Naive thymus-derived CD4-positive, alpha-beta T cell (primary cell): ENCODE measurements around the gene TBC1D10A. TPM values are rescaled to one million over a fixed set of nuclear protein-coding genes. Genes with fewer than 3 reads are reported as not detected.

Experiments used
- ATAC-seq: fragments of 150-1000 bp; cut with Tn5 transposase; 2 replicates; pipeline ENCODE4 v1.10.0; 2021; ENCODE audit warnings: mild to moderate bottlenecking, moderate library complexity
- CTCF ChIA-PET: fragments of 350-600 bp; sonication (Branson Sonifier 250); formaldehyde crosslinking; loops from one replicate; lab custom pipeline; 2021; ENCODE audit warnings: antibody characterized with exemption; lab: Charles Lee
- POLR2A ChIA-PET: fragments of 350-600 bp; sonication (Branson Sonifier 250); formaldehyde crosslinking; loops from one replicate; lab custom pipeline; 2021; ENCODE audit warnings: antibody characterized with exemption, inconsistent platforms; lab: Charles Lee
- DNase-seq, 9 donors: peaks; one replicate each; pipeline versions ENCODE4 v3.0.0 to v3.0.0-alpha.2; 2020 to 2022; ENCODE audit warnings: mixed read lengths in 1 of 9
- H3K27ac ChIP-seq: one replicate; pipeline ENCODE4 v1.7.0; 2013; ENCODE audit warnings: mild to moderate bottlenecking, low read depth, low read length, moderate library complexity
- H3K27me3 ChIP-seq, 2 donors: one replicate each; pipeline ENCODE4 v1.7.0; 2013; ENCODE audit warnings: low read length in 2 of 2, mild to moderate bottlenecking in 2 of 2, moderate library complexity in 2 of 2; ENCODE audit not compliant: control insufficient read depth in 2 of 2, insufficient read depth in 2 of 2
- H3K36me3 ChIP-seq, 3 experiments: 1 replicate in 2 of 3; 2 replicates in 1 of 3; pipeline ENCODE4 v1.7.0; 2013; ENCODE audit warnings: low read length in 3 of 3, mild to moderate bottlenecking in 3 of 3, moderate library complexity in 1 of 3; ENCODE audit not compliant: insufficient read depth in 3 of 3, control insufficient read depth in 2 of 3
- H3K4me1 ChIP-seq, 2 donors: one replicate each; pipeline ENCODE4 v1.7.0; 2013; ENCODE audit warnings: low read length in 2 of 2, mild to moderate bottlenecking in 2 of 2, moderate library complexity in 1 of 2; ENCODE audit not compliant: control insufficient read depth in 2 of 2, insufficient read depth in 2 of 2
- H3K4me3 ChIP-seq: 2 replicates; pipeline ENCODE4 v1.7.0; 2013; ENCODE audit warnings: mild to moderate bottlenecking, low read length
- H3K9me3 ChIP-seq, 3 experiments: 1 replicate in 2 of 3; 2 replicates in 1 of 3; pipeline ENCODE4 v1.7.0; 2013; ENCODE audit warnings: low read length in 3 of 3; ENCODE audit not compliant: control insufficient read depth in 2 of 3
- H3K27ac Mint-ChIP-seq, 9 donors: one replicate each; pipeline ENCODE4 v1.8.0; 2020 to 2022; ENCODE audit warnings: mixed read lengths in 9 of 9, mild to moderate bottlenecking in 8 of 9, moderate library complexity in 5 of 9, inconsistent platforms in 2 of 9
- H3K27me3 Mint-ChIP-seq, 5 donors: one replicate each; pipeline ENCODE4 v1.8.0; 2021 to 2022; ENCODE audit warnings: mixed read lengths in 5 of 5, mild to moderate bottlenecking in 1 of 5
- H3K36me3 Mint-ChIP-seq, 5 donors: one replicate each; pipeline ENCODE4 v1.8.0; 2020 to 2022; ENCODE audit warnings: mixed read lengths in 5 of 5, mild to moderate bottlenecking in 3 of 5, inconsistent platforms in 1 of 5
- H3K4me1 Mint-ChIP-seq, 7 donors: one replicate each; pipeline ENCODE4 v1.8.0; 2020 to 2022; ENCODE audit warnings: mixed read lengths in 7 of 7, mild to moderate bottlenecking in 3 of 7, inconsistent platforms in 1 of 7
- H3K4me3 Mint-ChIP-seq, 10 donors: one replicate each; pipeline ENCODE4 v1.8.0; 2020 to 2022; ENCODE audit warnings: mild to moderate bottlenecking in 10 of 10, mixed read lengths in 10 of 10, moderate library complexity in 6 of 10, inconsistent platforms in 2 of 10
- H3K9me3 Mint-ChIP-seq, 11 donors: one replicate each; pipeline ENCODE4 v1.8.0; 2020 to 2022; ENCODE audit warnings: mixed read lengths in 11 of 11, mild to moderate bottlenecking in 4 of 11, inconsistent platforms in 1 of 11, moderate library complexity in 1 of 11
- intact Hi-C, 2 donors: fragments of 100-400 bp; cut with micrococcal nuclease; formaldehyde crosslinking; loops; one replicate each; pipeline ENCODE4 v1.15.1; 2023
- polyA plus RNA-seq, 2 donors: library from polyadenylated mRNA; unstranded; fragments of 300-500 nt; fragmentation: Illumina TruSeq; gene quantifications; one replicate each; pipeline ENCODE4 v1.2.3, GENCODE V29; 2021
- total RNA-seq, 6 experiments: library from RNA in 5 of 6; stranded (reverse) in 5 of 6; gene quantifications; 1 replicate in 5 of 6; 2 replicates in 1 of 6; pipeline ENCODE4 v1.2.3 and lab custom pipeline; 2021 to 2026

The TBC1D10A gene
- total and polyA plus RNA-seq, 7 experiments from 2014 or later: 47.2 to 84.7 (median 70.9) TPM

DNA sequence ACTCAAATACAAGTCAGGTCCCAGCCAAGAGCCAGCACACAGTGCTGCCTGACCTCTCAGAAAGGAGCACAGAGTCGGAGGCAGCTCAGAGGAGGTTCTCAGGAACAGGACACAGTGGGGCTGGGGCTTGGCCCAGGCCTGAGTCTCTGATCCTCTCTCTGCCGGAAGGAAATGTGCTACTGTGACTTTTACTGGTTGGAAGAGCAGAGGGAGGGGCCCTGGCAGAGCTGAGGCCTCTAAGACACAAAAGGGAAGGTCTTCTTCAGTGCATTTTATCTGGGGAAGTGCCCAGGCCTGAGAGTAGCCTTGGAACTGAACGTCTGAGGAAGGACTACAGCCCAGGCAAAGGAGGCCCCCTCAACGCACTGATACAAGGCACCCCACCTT lies 21.2 kb downstream of the TBC1D10A start:
- H3K9me3 Mint-ChIP-seq: peaks cover 0 to 1% (median 0%) of the 10 kb centered on the region in 11 donors

DNA sequence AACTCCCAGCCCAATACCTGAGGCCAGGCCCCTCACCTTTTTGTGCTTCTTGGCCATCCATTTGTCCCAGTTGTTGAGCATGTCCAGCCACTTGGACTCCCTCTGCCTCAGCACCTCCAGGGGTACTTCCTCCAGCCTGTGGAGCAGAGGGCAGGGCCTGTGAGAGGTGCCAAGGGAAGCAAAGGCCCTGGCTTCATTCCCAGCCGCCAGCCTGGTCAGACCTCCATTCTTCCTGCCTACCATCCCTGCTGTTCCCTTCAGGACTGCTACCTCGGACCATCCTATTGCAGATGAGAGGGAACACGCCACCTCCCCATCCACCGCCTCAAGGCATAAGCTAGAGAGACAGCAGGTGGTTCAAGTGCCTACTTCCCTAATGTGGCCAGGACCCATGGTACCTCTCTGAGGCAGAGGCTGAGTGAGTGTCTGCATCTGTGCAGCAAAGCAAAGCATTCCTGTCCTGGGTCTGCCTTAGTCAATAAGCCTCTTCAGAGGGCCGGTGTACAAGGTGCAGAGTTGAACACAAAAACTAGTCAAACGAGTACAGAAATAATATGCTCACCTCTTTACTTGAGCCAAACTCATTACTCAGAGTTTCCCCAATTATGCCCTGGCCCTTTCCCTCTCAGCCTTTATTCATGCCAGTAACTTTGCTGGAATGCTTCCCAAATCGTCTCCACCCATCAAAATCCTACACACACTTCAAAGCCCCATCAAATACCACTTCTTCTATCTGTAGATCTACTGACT lies 22.1 kb downstream of the TBC1D10A start:
- H3K4me3 Mint-ChIP-seq: peak overlapping the region; percentile 69 to 97 (median 84)
- DNase-seq: no peak
- peaks cover 74 to 99% (median 86%) of the 10 kb centered on the region in 7 donors for H3K4me1 Mint-ChIP-seq
- peaks cover 0 to 25% (median 0%) of the 10 kb centered on the region in 3 experiments for H3K36me3 ChIP-seq
- no peaks in the 10 kb centered on the region for H3K27me3 Mint-ChIP-seq
- H3K4me1 ChIP-seq: peaks cover 87 to 96% of the 10 kb centered on the region in 2 donors
- H3K27ac ChIP-seq: peak overlapping the region; percentile 75
- peaks cover 0 to 1% (median 0%) of the 10 kb centered on the region in 11 donors for H3K9me3 Mint-ChIP-seq
- peak overlapping the region; percentile 87 to 99 (median 97) for H3K27ac Mint-ChIP-seq
- peaks cover 7 to 35% (median 26%) of the 10 kb centered on the region in 5 donors for H3K36me3 Mint-ChIP-seq
- ChIA-PET CTCF (interaction anchor here (0.6 to 7.4 kb wide), 8 partner anchors 9 to 86 kb away, joined by 3 to 48 read pairs (median 4); partner anchors contain the start of genes CASTOR1 and RNF215), POLR2A (interaction anchor here (0.9 to 48.9 kb wide), 7 partner anchors 3 to 1447 kb away, joined by 3 to 1265 read pairs (median 4); partner anchors contain the start of genes CASTOR1, CCDC157, SF3A1 and TBC1D10A)
- peak overlapping the region; percentile 51 for H3K4me3 ChIP-seq
- no peak for ATAC-seq
- H3K27me3 ChIP-seq: no peaks in the 10 kb centered on the region
- intact Hi-C loops: loop anchor here (1.0 to 5.0 kb wide), 5 partner anchors 8 to 288 kb away; partner anchors contain the start of genes CASTOR1 (in 1 of the 2), PES1 (in 1 of the 2) and SF3A1 (in 1 of the 2)
- no peaks in the 10 kb centered on the region for H3K9me3 ChIP-seq

More for the DNA sequence above, 21.2 kb downstream of the TBC1D10A start:
- Mint-ChIP-seq H3K4me3 (peak overlapping the region; percentile 69 to 97 (median 84)), H3K27me3 (no peaks in the 10 kb centered on the region), H3K4me1 (peaks cover 82 to 100% (median 93%) of the 10 kb centered on the region in 7 donors), H3K27ac (peak overlapping the region; percentile 87 to 99 (median 97)), H3K36me3 (peaks cover 7 to 36% (median 27%) of the 10 kb centered on the region in 5 donors)
- intact Hi-C loops: loop anchor here (1.0 to 5.0 kb wide), 5 partner anchors 9 to 287 kb away; partner anchors contain the start of genes CASTOR1 (in 1 of the 2), PES1 (in 1 of the 2) and SF3A1 (in 1 of the 2)
- DNase-seq: peak in 8 of 9 donors; percentile 56 to 75 (median 68)
- Histone ChIP-seq H3K27ac (peak overlapping the region; percentile 75), H3K9me3 (no peaks in the 10 kb centered on the region), H3K4me1 (peaks cover 96 to 98% of the 10 kb centered on the region in 2 donors), H3K4me3 (peak overlapping the region; percentile 51), H3K36me3 (peaks cover 0 to 18% (median 0%) of the 10 kb centered on the region in 3 experiments), H3K27me3 (no peaks in the 10 kb centered on the region)
- ChIA-PET CTCF (interaction anchor here (0.6 to 1.3 kb wide), 3 partner anchors 16 to 51 kb away, joined by 3 to 5 read pairs (median 3); partner anchors contain the start of genes CASTOR1, CCDC157 and SF3A1), POLR2A (interaction anchor here (1.0 to 48.9 kb wide), 8 partner anchors 4 to 1447 kb away, joined by 3 to 1265 read pairs (median 4); partner anchors contain the start of genes CASTOR1, CCDC157, PIK3IP1 and SF3A1)
- ATAC-seq: peak; percentile 67

DNA sequence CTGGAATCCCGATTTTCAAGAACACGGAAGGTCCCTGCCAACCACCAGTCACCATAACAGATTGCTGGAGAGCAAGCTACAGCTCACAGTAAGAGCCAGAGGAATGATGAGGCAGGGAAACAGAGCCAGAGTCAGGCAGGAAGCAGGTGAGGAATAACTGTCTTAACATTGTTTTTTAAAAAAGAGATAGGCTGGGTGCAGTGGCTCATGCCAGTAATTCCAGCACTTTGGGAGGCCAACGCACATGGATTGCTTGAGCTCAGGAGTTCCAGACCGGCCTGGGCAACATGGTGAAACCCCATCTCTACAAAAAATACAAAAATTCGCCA lies 24.0 kb downstream of the TBC1D10A start:
- Mint-ChIP-seq H3K4me1 (peaks cover 74 to 98% (median 89%) of the 10 kb centered on the region in 7 donors), H3K36me3 (peaks cover 7 to 41% (median 31%) of the 10 kb centered on the region in 5 donors), H3K27me3 (no peaks in the 10 kb centered on the region), H3K27ac (peak overlapping the region; percentile 87 to 99 (median 97)), H3K9me3 (no peaks in the 10 kb centered on the region), H3K4me3 (peak overlapping the region; percentile 53 to 97 (median 74))
- ATAC-seq (no peak), DNase-seq (no peak)
- H3K4me1 ChIP-seq: peaks cover 68 to 96% of the 10 kb centered on the region in 2 donors
- ChIA-PET CTCF (interaction anchor here (0.9 to 7.4 kb wide), 2 partner anchors 13 to 41 kb away, joined by 3 to 48 read pairs; partner anchors contain the start of gene CASTOR1), POLR2A (interaction anchor here (0.7 to 48.9 kb wide), 6 partner anchors 2 to 195 kb away, joined by 3 to 1265 read pairs (median 34); partner anchors contain the start of genes CASTOR1, CCDC157, SF3A1 and TBC1D10A)
- peaks cover 0 to 38% (median 7%) of the 10 kb centered on the region in 3 experiments for H3K36me3 ChIP-seq
- H3K4me3 ChIP-seq: peak overlapping the region; percentile 23
- peak overlapping the region; percentile 75 for H3K27ac ChIP-seq
- intact Hi-C loops: no loop called here
- H3K27me3 ChIP-seq: no peaks in the 10 kb centered on the region
- H3K9me3 ChIP-seq: no peaks in the 10 kb centered on the region

DNA sequence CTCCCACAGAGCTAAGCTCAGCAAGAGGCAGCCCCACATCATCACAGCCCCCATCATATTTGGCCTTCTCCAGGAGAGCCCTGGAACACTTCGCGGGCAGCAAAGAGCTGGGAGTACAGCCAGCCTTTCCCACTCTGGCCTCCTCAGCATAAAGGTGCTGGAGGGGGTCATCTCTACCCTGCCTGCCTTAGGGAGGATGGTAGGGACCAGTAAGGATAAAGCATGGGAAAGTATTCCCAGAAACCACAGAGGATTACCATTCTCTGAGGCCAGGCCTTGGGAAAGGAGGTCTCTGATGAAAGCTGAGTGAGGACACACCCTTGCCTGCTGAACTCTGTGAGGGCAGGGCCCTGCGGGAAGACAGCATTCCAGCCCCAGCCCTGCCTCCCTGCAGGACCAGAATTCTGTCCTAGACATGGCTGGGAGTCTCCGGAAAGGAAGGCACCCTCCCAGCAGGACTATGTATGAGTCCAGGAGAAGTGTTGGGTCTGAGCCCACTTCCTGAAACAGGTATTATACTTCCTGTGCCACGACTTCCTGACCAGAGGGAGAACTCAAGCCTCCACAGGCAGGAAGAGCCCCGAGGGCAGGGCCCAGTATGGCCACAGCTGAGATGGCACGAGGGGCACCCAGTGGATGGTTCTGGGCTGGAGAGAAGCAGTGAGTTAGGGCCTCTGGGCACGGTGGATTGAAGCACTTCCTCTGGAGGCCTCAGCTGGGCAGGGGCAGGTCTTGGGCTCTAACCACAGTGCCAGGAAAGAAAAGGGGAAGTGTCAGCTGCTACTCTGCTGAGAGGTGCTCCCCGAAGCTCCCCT lies 24.5 kb downstream of the TBC1D10A start:
- Mint-ChIP-seq H3K27me3 (no peaks in the 10 kb centered on the region), H3K27ac (peak overlapping the region; percentile 87 to 99 (median 97)), H3K4me3 (peak overlapping the region; percentile 53 to 97 (median 76)), H3K4me1 (peaks cover 74 to 98% (median 90%) of the 10 kb centered on the region in 7 donors), H3K9me3 (no peaks in the 10 kb centered on the region), H3K36me3 (peaks cover 7 to 44% (median 32%) of the 10 kb centered on the region in 5 donors)
- peaks cover 0 to 38% (median 7%) of the 10 kb centered on the region in 3 experiments for H3K36me3 ChIP-seq
- ATAC-seq (peak; percentile 36), DNase-seq (no peak)
- peak overlapping the region; percentile 23 for H3K4me3 ChIP-seq
- POLR2A ChIA-PET: interaction anchor here (0.6 to 48.9 kb wide), 8 partner anchors 1 to 194 kb away, joined by 3 to 1265 read pairs (median 4); partner anchors contain the start of genes CASTOR1, CCDC157, SF3A1 and TBC1D10A
- intact Hi-C loops: no loop called here
- peaks cover 62 to 96% of the 10 kb centered on the region in 2 donors for H3K4me1 ChIP-seq
- peak overlapping the region; percentile 75 for H3K27ac ChIP-seq
- no peaks in the 10 kb centered on the region for H3K27me3 ChIP-seq
- no peaks in the 10 kb centered on the region for H3K9me3 ChIP-seq
- CTCF ChIA-PET: interaction anchor here (1.2 to 7.4 kb wide), 3 partner anchors 13 to 47 kb away, joined by 3 to 48 read pairs (median 4); partner anchors contain the start of genes CASTOR1 and TBC1D10A

DNA sequence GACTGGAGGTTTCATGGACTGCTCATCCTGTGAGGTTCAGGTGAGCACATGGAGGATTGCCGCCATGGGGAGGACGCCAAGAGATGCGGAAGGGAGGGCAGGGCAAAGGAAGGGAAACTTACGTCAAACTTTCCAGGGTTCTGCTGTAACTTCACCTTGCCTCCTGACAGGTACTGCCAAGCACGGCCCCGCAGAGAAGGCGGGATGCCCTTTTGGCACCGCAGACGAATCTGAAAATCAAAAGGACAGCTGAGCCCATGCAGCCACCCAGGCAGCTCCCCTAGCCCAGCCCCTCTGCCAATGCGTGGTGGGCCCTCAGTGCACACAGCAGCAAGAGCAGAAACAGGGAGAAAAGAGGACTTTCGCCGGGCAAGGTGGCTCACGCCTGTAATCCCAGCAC lies 27.4 kb downstream of the TBC1D10A start:
- peak overlapping the region in 5 of 10 donors; percentile 10 to 80 (median 56) for H3K4me3 Mint-ChIP-seq
- H3K36me3 Mint-ChIP-seq: peaks cover 7 to 48% (median 37%) of the 10 kb centered on the region in 5 donors
- H3K4me1 Mint-ChIP-seq: peaks cover 58 to 100% (median 88%) of the 10 kb centered on the region in 7 donors
- intact Hi-C loops: no loop called here
- Histone ChIP-seq H3K27ac (peak overlapping the region; percentile 77), H3K4me1 (peaks cover 38 to 94% of the 10 kb centered on the region in 2 donors), H3K4me3 (no peak overlapping the region), H3K36me3 (peaks cover 0 to 55% (median 7%) of the 10 kb centered on the region in 3 experiments), H3K27me3 (no peaks in the 10 kb centered on the region), H3K9me3 (no peaks in the 10 kb centered on the region)
- H3K9me3 Mint-ChIP-seq: no peaks in the 10 kb centered on the region
- DNase-seq (no peak), ATAC-seq (no peak)
- H3K27me3 Mint-ChIP-seq: no peaks in the 10 kb centered on the region
- H3K27ac Mint-ChIP-seq: peak overlapping the region in 8 of 9 donors; percentile 92 to 98 (median 98)
- ChIA-PET CTCF (interaction anchor here (1.3 to 7.4 kb wide), 2 partner anchors 10 to 88 kb away, joined by 6 to 48 read pairs; partner anchors contain the start of genes CASTOR1 and RNF215), POLR2A (interaction anchor here (2.2 to 48.9 kb wide), 3 partner anchors 2 to 57 kb away, joined by 13 to 1265 read pairs (median 1265); partner anchors contain the start of genes CASTOR1, CCDC157, SF3A1 and TBC1D10A)
